HepG2 (cell line): Measurements from ENCODE around the gene CIAO2B. TPM values are rescaled to one million over a fixed set of nuclear protein-coding genes. Genes with fewer than 3 reads are reported as not detected.

ENCODE experiments used
- ATAC-seq: fragments of 200-7000 bp; cut with Tn5 transposase; 3 replicates; pipeline ENCODE4 v1.9.1; 2020; ENCODE audit warnings: mild to moderate bottlenecking, moderate library complexity
- BruUV-seq: library from RNA; stranded (reverse); fragments of 400-500 nt; replicated peaks from 2 replicates; lab custom pipeline; 2021; lab: Mats Ljungman, UMichigan
- CTCF ChIA-PET: fragments of 300-600 bp; formaldehyde crosslinking; extraction: SDS; loops from one replicate; lab custom pipeline; 2021; ENCODE audit warnings: low total read pairs, inconsistent platforms, low intra/inter-chr PET ratio; lab: Yijun Ruan, JAX
- POLR2A ChIA-PET: fragments of 350-600 bp; sonication (Branson Sonifier 250); formaldehyde crosslinking; loops from one replicate; lab custom pipeline; 2020; ENCODE audit warnings: antibody characterized with exemption, inconsistent platforms; lab: Yijun Ruan, JAX
- DNase-seq: peaks from one replicate; pipeline ENCODE4 v3.0.0-alpha.2; 2015; ENCODE audit warnings: low spot score
- FAIRE-seq: peaks from 3 replicates; lab custom pipeline; 2011; peaks lifted over from hg19 to GRCh38; lab: Jason Lieb, UNC
- H2AFZ ChIP-seq: one replicate; pipeline ENCODE4 v1.6.1; 2011; ENCODE audit warnings: low read length, inconsistent platforms
- H3K27ac ChIP-seq: fragments of 300-600 bp; 3 replicates; pipeline ENCODE4 v1.8.0; 2011; ENCODE audit warnings: mixed run types, mild to moderate bottlenecking, mixed read lengths, low read length, inconsistent platforms; ENCODE audit not compliant: insufficient read depth; ENCODE audit errors: extremely low read length
- H3K27me3 ChIP-seq, 2 experiments: fragments of 200-600 bp in 1 of 2; 2 replicates in 1 of 2; 3 replicates in 1 of 2; pipeline versions ENCODE4 v1.6.0 to v1.8.0; 2011; ENCODE audit warnings: low read length in 2 of 2, mild to moderate bottlenecking in 2 of 2, moderate library complexity in 2 of 2, inconsistent platforms in 1 of 2; ENCODE audit not compliant: insufficient read depth in 2 of 2, control insufficient read depth in 1 of 2
- H3K36me3 ChIP-seq, 2 experiments: fragments of 200-600 bp in 1 of 2; replicated peaks in 1 of 2; 2 replicates in 1 of 2; 3 replicates in 1 of 2; pipeline versions ENCODE4 v1.5.1 to v1.8.0; 2011; ENCODE audit warnings: low read length in 2 of 2, inconsistent platforms in 1 of 2; ENCODE audit not compliant: insufficient read depth in 2 of 2, control insufficient read depth in 1 of 2
- H3K4me1 ChIP-seq: 2 replicates; pipeline ENCODE4 v1.5.1; 2012; ENCODE audit warnings: low read length, inconsistent platforms; ENCODE audit not compliant: insufficient read depth
- H3K4me2 ChIP-seq: 2 replicates; pipeline ENCODE4 v1.6.0; 2011; ENCODE audit warnings: low read depth, low read length, inconsistent platforms
- H3K4me3 ChIP-seq, 3 experiments: fragments of 200-600 bp in 1 of 3; sonication (generic), shearing (Covaris generic) in 1 of 3; replicated peaks in 1 of 3; 2 replicates each; pipeline ENCODE4 v1.5.1; 2011 to 2016; ENCODE audit warnings: low read length in 3 of 3, inconsistent platforms in 2 of 3, low read depth in 2 of 3, mild to moderate bottlenecking in 2 of 3, control low read depth in 1 of 3, mixed read lengths in 1 of 3; ENCODE audit not compliant: insufficient read depth in 1 of 3
- H3K79me2 ChIP-seq: one replicate; pipeline ENCODE4 v1.6.1; 2011; ENCODE audit warnings: low read length, inconsistent platforms; ENCODE audit not compliant: insufficient read depth
- H3K9ac ChIP-seq: 2 replicates; pipeline ENCODE4 v1.6.0; 2011; ENCODE audit warnings: mild to moderate bottlenecking, low read depth, low read length, inconsistent platforms; ENCODE audit not compliant: insufficient read depth
- H3K9me3 ChIP-seq: 2 replicates; pipeline ENCODE4 v1.5.1; 2012; ENCODE audit warnings: mild to moderate bottlenecking, low read length
- H4K20me1 ChIP-seq: 2 replicates; pipeline ENCODE4 v1.6.0; 2011; ENCODE audit warnings: inconsistent platforms, mild to moderate bottlenecking, low read length, moderate library complexity; ENCODE audit not compliant: insufficient read depth
- DBP ChIP-seq: sonication (generic); formaldehyde crosslinking; IDR thresholded peaks from 2 replicates; pipeline ENCODE4 v1.4.0; 2020; ENCODE audit warnings: missing genetic modification reagents; ENCODE audit errors: not compliant biosample characterization
- FOXA3 ChIP-seq: IDR thresholded peaks from 2 replicates; pipeline ENCODE4 v1.6.1; 2016; ENCODE audit warnings: missing genetic modification reagents, missing compliant biosample characterization
- HDAC1 ChIP-seq: sonication (generic); formaldehyde crosslinking; IDR thresholded peaks from 2 replicates; pipeline ENCODE4 v1.5.1; 2020; ENCODE audit warnings: mild to moderate bottlenecking, missing genetic modification reagents
- KMT2A ChIP-seq: sonication (generic); formaldehyde crosslinking; IDR thresholded peaks from 2 replicates; pipeline ENCODE4 v1.4.0; 2020; ENCODE audit warnings: missing genetic modification reagents
- ZBTB7A ChIP-seq: sonication (generic); formaldehyde crosslinking; IDR thresholded peaks from 2 replicates; pipeline ENCODE4 v1.8.0; 2022; ENCODE audit warnings: mild to moderate bottlenecking, missing genetic modification reagents
- ZNF768 ChIP-seq: sonication (generic); formaldehyde crosslinking; IDR thresholded peaks from 2 replicates; pipeline ENCODE4 v1.4.0; 2020; ENCODE audit warnings: missing genetic modification reagents
- ZSCAN22 ChIP-seq: sonication (generic); formaldehyde crosslinking; IDR thresholded peaks from 2 replicates; pipeline ENCODE4 v1.4.0; 2020; ENCODE audit warnings: mild to moderate bottlenecking, missing genetic modification reagents
- ZZZ3 ChIP-seq: sonication (generic); formaldehyde crosslinking; IDR thresholded peaks from 2 replicates; pipeline ENCODE4 v1.4.0; 2020; ENCODE audit warnings: missing genetic modification reagents, mild to moderate bottlenecking, borderline replicate concordance
- WGBS: methylation state at CpG from one replicate; pipeline ENCODE4 v1.1.6; 2017; ENCODE audit warnings: low lambda C conversion rate; 5-methylcytosine and 5-hydroxymethylcytosine counted together
- in situ Hi-C: cut with HindIII; loops from 2 replicates; pipeline ENCODE4 v1.10.0; 2017; ENCODE audit warnings: low pct_unique_long_range_greater_than_20kb; ENCODE audit not compliant: extremely low pct_ligation_motif_present
- intact Hi-C: fragments of 100-400 bp; cut with micrococcal nuclease; formaldehyde crosslinking; loops from one replicate; pipeline ENCODE4 v1.10.0; 2022; ENCODE audit not compliant: unreplicated experiment
- polyA plus RNA-seq, 8 experiments: library from polyadenylated mRNA; depleted of rRNA in 3 of 8; stranded (reverse) in 7 of 8; unstranded in 1 of 8; fragments of >200 nt; fragmentation: Illumina TruSeq in 4 of 8; extraction: Trizol in 4 of 8; gene quantifications; 2 replicates each; pipeline versions ENCODE4 v1.2.1 to v1.2.3, GENCODE V29; 2011 to 2016; ENCODE audit warnings: low read depth in 4 of 8, missing spikeins in 1 of 8, mixed read lengths in 1 of 8; ENCODE audit not compliant: insufficient read depth in 1 of 8
- total RNA-seq, 5 experiments: library from RNA; depleted of rRNA; stranded (reverse); fragments of >200 nt; fragmentation: Illumina TruSeq; extraction: Trizol; gene quantifications; 2 replicates each; pipeline ENCODE4 v1.2.3, GENCODE V29; 2016; ENCODE audit warnings: low read depth in 1 of 5

CIAO2B gene
- total and polyA plus RNA-seq, 2 of the 13 experiments (the other 11 are each of a cell fraction or from before 2014, with no cell fraction given) = 157 to 293 TPM

- no peak overlapping the region for H3K27ac ChIP-seq
- peaks cover 0 to 4% of the 10 kb centered on the region in 2 experiments; a peak in 3 of 5 replicates for H3K27me3 ChIP-seq
- no peaks in the 10 kb centered on the region for H3K79me2 ChIP-seq
- ATAC-seq (no peak), DNase-seq (no peak), FAIRE-seq (no peak)
- H3K4me2 ChIP-seq = peak overlapping the region; percentile 64; the same call in 1 of the 2 replicates
- intact Hi-C loops = no loop called here
- ChIA-PET POLR2A (interaction anchor here (1.8 to 7.3 kb wide), 5 partner anchors 10 to 18 kb away, joined by 5 to 86 read pairs (median 11); partner anchors contain the start of gene CIAO2B), CTCF (no interaction called here)
- no peak overlapping the region for H3K4me3 ChIP-seq
- no peaks in the 10 kb centered on the region for H4K20me1 ChIP-seq
- TF ChIP-seq ZSCAN22 (CRISPR knock-in tag) (0 out of 2 replicates have a peak, but pooled peaks have one; percentile 14), ZZZ3 (CRISPR knock-in tag) (no peak), KMT2A (CRISPR knock-in tag) (no peak), ZBTB7A (CRISPR knock-in tag) (0 out of 2 replicates have a peak, but pooled peaks have one; percentile 9), HDAC1 (CRISPR knock-in tag) (peak; percentile 14; the same call in 1 of the 2 replicates), ZNF768 (peak; percentile 80), FOXA3 (CRISPR knock-in tag) (no peak), DBP (CRISPR knock-in tag) (no peak)
- BruUV-seq = no TSS peak
- no peak overlapping the region for H3K9ac ChIP-seq
- in situ Hi-C loops = no loop called here
- H2AFZ ChIP-seq = no peak overlapping the region
- 22% methylated on average over 5 of the region's 5 CpGs for WGBS
- peaks cover 34% of the 10 kb centered on the region for H3K4me1 ChIP-seq
- no peaks in the 10 kb centered on the region for H3K9me3 ChIP-seq
- H3K36me3 ChIP-seq = no peaks in the 10 kb centered on the region
Observed at GRCh38 chr16:66919569-66920298, 14.5 kb downstream of the CIAO2B start.
